GM21576 (cell line): Measurements from ENCODE around the gene MAL.

ENCODE experiments used
- ATAC-seq: cut with Tn5 transposase; IDR thresholded peaks from one replicate; pipeline ENCODE4 v1.9.1; 2021; ENCODE audit warnings: mild to moderate bottlenecking, moderate library complexity; ENCODE audit not compliant: unreplicated experiment

Gene MAL

DNA sequence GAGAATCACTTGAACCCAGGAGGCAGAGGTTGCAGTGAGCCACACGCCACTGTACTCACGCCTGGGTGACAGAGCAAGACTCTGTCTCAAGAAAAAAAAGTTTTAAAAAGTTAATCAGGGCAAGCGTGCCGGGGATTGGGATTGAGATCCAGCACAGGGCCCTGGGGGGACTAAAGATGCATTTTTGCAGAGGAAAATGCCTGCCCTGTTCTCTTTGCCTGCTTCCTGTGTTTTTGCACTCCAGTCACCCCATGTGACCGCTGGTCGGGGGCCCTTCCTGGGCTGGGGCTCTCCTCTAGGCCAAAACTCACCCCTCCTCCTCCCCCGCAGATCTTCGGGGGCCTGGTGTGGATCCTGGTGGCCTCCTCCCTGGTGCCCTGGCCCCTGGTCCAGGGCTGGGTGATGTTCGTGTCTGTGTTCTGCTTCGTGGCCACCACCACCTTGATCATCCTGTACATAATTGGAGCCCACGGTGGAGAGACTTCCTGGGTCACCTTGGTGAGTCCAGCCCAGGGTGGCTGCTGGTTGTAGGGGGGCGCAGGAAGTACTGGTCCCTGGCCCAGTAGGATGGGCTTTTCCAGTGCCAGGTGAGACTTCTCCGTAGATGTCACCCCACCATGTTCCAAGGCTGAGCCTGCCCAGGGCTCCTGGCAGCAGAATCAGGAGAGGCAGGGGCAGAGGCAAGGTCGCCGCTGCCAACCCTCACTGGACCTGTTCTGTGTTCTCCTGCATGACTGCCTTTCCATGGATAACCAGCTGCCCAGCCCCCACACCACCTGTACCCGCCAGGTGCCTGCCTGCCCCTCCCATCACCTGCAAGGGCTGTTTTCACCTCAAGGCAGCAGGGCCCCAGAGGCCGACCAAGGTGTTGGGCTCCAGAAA lies 22.4 kb downstream of the MAL start:
- no peak for ATAC-seq

DNA sequence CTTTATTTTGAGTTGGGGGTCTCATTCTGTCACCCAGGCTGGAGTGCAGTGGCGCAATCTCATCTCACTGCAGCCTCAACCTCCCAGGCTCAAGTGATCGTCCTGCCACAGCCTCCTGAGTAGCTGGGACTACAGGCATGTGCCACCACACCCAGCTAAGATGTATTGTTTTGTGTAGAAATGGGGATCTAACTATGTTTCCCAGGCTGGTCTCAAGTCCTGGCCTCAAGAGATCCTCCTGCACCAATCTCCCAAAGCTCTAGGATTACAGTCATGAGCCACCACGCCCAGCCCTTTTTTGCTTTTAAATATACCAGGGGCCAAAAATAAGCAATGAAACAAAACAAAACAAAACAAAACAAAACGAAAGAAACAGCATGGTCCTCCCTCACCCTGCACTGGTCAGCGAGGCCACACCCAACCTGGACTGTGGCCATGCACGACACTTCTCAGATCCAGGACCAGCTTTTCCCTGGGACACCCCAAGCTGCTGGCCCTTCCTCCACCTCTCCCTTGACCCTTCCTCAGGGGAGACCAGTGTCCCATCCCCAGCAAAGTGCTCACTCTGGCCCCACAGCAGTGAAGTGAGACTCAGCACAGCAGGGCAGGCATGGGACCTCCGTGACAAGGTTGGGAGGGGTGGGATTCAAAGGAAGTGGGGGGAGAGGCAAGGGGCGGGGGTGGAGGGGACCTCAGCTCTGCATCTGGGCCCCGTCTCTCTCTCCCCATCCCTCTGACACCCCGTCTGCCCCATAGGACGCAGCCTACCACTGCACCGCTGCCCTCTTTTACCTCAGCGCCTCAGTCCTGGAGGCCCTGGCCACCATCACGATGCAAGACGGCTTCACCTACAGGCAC lies 23.5 kb downstream of the MAL start:
- no peak for ATAC-seq

DNA sequence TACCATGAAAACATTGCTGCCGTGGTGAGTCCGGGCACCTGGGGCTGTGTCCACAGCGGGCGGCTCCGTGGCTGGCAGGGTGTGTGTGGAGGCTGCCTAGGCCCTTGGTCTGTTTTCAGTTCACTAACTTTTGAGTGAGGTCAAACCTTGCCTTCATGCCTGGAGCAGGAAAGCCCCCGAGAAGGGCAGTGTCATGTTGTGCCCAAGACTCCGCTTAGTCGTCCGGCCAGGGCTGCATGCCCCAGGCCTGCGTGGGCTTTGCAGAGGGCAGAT lies 24.1 kb downstream of the MAL start:
- no peak for ATAC-seq

DNA sequence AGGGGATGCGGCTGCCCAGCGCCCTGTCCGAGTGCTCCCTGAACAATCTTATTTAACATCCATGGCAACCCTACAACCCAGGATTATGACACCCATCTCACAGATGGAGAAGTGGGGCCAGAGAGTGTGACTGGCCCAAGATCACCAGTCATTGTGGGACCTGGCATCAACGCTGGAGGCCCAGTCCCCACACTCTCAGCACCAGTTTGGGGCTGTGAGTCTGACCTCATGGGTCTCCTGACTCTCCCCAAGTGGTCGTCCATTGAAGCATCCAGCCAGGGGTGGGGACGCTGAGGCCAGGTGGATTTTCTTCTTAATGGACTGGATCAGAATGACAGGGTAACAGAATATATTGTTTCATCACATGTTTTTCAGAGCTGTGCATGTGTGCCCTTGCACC lies 24.5 kb downstream of the MAL start:
- ATAC-seq: no peak

DNA sequence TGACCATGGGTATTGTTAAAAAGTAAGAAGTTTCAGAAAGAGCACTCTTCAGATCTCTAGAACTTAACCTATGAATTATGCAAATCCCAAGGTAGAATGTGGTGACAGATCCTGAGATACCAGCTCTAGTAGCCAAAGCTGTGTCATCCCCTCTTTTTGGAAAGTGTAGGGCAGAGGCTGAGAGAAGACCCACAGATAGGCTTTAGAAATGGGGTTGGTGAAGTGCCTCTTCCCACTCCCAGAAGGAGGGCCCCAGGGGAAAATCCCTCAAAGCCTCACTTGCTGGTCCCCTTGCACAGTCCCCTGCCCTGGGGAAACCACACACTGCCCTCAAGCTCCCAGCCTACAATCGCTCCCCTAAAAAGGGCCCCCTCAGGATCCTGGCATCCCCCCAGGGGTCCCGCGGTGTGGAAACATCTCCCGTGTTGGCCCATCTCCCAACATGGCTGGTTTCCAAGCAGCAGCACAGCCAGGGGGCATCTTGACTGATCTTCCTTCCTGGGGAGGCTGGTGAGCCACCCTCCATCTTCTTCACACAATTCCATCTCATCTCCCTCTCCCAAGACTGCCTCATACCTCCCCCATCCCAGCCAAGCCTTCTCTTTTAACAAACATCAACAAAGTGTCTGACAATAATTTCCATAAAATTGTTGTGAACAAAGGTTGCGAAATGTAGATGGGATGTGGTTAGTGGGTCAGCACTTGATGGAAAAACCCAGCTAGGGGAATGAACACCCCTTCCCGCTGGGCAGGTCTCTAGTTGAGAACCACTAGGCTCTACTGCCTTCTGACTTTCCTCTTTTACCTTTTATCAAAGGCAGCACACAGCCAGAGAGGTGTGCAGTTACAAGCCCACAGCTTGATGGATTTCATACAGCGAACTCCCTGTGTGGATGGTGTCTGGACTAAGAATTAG lies 25.1 kb downstream of the MAL start:
- ATAC-seq: no peak

DNA sequence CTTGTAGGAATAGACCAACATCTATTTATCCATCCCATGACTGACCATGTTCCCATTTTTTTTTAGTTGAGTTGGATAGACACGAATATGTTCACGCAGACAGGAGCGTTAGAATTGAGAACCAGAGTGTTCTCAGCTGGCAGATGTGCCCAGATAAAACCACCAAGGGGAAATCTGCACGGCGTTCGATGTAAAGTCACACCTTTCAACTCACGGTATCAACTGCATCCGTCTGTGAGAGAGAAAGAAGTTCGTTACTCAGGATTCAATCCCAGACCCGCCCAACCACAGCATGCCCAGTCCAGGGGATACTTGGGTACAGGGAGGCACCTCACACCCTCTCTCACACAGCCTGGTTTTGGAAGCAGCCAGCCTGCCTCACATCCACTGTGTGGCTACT lies 26.1 kb downstream of the MAL start:
- ATAC-seq: no peak

DNA sequence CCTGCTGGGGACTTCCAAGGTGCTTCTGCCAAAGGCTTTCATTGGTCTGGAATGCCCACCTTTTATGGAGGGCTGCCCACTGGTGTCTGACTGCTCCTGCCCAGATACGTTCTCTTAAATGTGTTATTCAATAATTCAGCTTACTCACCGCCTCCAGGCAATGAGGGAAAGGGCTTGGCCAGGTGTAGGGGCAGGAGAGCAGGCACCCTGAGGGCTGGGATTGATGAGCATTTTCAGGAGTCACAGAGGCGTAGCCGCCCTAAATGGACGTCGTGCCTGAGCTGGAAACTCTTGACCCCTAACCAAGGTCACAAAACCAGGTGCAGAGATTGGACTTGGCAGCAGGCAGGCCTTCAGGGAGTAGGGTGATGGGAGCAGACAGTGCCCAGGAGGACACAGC lies 26.8 kb downstream of the MAL start:
- ATAC-seq: no peak

DNA sequence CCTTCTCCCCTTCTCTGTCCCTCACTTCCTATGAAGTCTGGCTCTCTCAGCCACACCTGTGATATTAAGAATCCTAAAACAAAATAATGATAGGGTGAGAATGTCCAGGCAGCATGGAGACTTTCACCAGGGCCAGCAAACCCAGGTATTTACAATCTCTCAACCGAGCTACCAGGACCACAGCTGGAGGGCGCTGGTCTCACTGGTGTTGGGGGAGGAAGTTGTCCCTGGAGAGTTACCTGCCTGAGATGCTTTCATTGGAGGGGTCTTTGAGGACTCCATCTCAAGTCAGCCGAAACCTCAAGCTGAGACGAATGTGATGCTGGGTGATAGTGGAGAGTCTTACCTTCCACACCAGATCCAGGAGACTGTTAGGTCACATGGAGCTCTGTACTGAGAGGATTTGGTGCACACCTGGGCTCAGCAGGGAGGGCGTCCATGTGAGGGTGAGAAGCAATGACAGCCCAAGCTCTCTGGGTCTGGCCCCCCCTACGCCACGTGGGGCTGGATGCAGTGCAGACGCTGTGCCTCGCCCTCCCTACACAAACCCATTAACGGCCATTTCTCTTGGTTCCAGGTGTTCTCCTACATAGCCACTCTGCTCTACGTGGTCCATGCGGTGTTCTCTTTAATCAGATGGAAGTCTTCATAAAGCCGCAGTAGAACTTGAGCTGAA lies 27.4 kb downstream of the MAL start:
- no peak for ATAC-seq

DNA sequence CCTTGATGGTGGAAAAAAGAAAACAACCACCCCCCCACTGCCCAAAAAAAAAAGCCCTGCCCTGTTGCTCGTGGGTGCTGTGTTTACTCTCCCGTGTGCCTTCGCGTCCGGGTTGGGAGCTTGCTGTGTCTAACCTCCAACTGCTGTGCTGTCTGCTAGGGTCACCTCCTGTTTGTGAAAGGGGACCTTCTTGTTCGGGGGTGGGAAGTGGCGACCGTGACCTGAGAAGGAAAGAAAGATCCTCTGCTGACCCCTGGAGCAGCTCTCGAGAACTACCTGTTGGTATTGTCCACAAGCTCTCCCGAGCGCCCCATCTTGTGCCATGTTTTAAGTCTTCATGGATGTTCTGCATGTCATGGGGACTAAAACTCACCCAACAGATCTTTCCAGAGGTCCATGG lies 28.0 kb downstream of the MAL start:
- no peak for ATAC-seq

DNA sequence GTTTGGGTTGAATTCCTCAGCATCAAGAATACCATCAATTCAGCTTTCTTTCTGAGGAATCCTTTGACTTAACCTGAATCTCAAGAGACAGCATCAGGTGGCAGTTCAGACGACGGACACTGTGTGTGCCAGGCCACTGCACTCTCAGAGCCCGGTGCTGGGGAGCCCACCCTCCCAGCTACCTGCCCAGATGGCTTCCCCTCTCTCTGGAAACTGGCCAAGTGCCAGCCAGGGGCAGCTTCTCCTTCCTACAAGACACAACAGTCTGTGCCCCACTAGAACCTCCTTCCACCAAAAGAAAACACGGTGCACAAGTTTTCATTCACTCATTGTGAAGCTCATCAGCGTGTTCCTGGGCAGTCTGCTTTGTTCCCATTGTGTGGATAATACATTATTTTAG lies 28.5 kb downstream of the MAL start:
- ATAC-seq: no peak

DNA sequence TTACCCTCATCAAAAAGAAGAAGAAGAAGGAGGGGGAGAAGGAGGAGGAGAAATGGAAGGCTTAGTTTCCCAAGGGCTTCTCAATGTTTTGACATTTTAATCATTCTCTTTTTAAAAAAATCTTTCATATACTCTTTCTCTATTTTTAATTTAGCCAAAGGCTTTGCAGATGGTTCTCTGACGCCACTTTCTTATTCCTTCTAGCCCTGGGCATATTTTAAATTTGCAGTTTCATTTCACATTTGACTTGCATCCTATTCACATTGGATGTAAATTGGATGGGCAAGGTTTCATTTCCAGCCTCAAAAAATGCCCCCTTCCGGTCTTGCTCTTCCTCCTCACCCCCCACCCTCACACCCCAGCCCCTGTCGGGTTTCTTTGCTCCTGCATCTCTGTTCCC lies 29.8 kb downstream of the MAL start:
- no peak for ATAC-seq

DNA sequence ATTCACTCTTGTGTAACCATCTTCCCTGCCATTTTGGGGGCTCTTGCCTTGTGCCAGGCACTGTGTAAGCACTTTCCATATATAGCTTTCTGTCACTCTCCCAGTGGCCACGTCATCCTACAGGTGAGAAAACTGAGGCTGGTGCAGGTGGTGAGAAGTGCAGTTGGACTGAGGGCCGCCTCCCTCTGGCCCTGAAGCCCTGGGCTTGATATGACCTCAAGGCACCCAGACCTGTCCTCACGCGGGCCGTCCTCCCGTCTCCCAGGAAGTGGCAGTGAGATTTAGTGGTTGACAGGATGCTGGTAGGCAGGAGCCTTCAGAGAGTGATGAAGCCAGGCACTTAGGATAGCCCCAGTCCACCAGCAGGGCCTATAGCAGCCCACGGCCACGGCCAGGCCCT lies 30.5 kb downstream of the MAL start:
- no peak for ATAC-seq

DNA sequence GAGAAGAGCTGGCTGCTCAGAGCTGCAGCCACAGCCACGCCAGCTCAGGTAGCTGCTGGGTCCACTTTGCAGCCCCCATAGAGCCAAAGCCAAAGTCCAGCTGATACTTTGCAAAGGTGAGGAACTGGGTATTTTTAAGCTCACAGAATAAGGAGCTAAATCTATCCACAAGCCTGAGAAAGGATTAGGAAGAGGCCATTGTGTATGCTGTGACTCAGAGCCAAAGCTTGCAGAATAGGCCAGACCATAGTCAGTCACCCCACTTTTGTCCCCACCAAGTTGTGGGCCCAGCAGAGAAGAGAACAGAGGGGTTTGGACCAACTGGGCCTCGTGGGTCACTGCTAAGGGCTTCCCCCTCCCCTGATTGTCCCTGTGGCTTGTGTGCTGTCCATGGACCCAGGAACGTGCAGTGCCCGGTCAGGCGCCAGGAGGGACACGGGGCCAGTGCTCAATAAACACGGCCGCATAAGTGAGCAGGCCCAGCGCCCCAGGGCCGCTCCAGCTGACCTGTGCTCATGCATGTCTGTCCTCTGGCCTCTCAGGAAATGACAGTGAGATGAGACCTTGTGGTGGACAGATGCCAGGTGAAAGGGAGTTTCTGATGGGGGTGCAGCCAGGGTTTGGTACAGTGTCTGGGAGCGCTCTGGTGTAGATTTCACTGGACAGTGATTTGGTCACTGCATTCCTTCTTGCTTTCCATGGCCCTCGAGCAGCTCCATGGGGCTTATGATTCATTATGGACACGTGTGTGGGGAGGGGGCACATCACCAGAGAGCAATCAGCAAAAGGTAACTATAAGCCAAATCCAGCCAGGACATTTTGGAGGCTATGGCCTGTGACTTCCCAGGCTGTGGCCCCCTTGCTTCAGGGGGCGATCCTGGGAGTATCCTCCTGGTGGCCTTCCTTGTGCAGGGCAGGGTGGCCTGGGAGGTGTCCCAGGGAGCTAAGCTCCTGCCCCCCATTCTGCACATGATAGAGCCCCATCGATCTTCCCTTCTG lies 31.3 kb downstream of the MAL start:
- ATAC-seq: no peak

DNA sequence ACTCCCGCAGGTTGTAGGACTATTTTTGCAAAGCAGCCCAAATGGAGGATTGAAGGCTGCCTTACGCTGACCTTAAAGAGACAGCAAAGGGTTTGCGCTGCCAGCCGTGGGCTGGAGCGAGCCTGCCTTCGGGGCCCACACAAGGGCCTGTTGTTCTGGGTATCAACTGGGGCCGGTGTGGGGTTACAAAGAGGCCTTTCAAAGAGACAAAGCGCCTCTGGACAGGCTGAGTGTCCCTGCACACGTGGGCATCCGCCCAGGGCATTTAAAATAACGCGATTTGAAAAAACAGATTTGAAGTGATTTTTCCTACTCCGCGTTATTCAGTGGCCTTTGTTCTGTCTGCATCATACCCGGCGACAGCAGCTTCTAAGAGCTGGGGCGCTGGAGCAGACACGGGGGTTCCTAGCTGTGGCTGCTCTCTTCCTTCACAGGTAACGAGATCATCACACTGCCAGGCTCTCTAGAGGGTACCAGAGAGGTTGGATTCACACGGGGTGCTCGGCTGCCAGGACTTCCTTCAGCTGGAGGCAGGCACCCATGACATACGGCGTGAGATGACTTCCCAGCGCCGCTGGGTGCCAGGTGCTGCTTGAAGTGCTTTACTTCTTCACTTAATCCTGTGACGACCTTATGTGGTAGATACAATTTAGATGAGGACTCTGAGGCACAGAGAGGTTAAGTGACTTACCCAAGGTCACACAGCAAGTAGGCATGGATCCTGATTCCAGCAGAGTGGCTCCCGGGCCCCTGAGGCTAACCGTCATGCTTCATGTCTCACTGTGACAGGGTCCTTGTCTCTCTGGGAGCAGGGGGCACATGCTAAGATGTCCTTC lies 32.2 kb downstream of the MAL start:
- ATAC-seq: no peak

DNA sequence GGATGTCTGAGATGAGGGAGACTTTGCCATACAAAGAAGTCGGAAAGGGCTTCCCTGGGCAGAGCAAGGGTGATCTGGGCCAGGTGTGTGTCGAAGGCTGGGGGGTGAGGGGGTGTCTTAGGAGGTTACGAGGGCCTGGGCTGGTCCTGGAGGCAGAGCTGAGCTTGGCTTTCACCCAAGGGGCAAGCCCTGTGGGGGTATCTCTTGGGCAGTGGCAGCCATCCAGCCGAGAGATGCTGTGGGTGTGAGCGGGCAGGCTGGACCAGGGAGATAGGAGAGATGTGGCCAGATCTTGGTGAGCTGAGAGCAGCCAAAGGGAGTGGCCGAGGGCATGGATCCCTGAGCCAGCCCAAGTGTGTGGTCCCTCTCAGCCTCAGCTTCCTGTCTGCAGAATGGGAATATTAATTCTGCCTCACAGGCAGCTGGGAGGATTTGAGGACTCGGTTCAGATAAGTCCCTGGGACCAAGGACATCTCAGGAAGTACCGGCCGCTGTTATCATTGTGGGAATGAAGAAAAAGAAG lies 33.0 kb downstream of the MAL start:
- ATAC-seq: no peak

DNA sequence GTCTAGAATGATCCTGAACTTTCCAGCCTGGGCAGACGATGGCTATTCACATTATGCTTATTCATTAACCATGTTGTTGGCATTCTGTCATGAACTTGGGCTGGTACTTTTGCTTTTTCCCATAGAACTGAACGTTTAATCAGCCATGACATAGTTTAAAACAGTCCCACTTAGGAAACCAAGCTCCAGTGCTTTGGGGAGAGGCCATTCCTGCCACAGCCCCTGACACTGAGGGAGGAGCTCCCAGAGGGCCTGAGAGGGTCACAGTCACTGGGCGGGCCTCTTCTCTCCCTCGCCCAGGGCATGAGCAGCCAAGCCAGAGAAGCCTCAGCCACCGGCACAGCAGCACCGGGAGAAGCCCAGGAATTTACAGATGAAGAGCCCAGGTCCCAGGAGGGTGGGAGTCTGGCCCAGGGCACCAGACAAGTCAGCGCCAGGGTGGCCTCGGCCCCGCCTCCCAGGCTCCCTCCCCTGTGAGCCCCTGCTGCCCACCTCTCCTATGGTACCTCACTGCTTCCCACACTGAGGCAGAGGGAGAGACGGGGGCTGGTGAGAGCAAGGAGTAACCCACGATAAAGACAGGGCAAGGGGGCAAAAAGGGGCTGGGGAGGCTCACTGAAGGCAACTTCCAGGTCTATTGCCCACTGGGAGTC lies 33.6 kb downstream of the MAL start:
- no peak for ATAC-seq

DNA sequence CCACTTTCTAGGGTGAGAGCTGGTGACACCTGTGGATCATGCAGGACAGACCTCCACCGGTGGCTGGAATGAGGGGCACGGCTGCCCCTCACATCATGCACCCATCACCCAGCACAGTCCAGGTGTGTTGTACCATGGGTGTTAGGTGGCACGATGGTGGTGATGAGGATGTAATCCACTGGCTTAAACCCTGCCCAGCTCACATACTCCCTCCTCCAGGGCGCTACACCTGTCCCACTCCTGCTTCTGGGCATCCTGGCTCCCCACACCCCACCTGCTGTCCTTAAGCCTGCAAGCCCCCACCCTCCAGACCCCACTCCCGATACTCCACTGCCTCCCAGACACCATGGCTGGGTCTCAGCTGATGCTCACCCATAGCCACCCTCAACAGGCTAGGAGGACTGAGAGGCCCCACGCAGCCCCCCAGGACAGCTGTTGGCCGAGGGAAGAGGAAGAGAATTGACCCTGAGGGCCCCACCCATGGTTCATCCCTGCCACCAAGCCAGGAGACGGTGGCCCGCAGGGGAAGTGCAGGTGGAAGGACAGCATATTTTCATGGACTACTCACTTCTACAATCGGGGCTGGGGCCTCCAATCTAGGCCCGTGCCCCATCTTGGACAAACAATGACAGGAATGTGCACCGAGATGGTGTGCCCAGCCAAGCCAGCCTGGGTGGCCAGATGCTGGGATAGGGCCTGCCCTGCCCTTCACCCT lies 34.3 kb downstream of the MAL start:
- ATAC-seq: no peak
